Fibroblast of upper back skin (primary cell): Measurements from ENCODE around the gene TNRC18.
"Not testable (repeated sequence)": the region's sequence is repeated elsewhere in the genome, so short reads cannot be mapped to it uniquely, and the experiment has no call there.

Experiments used
- DNase-seq: peaks from one replicate; pipeline ENCODE4 v3.0.0-alpha.2; 2013

TNRC18 gene

GRCh38 chr7:5423306-5423975 is at the start of gene TNRC18:
Gene TNRC18 (minus strand): TSS chr7:5423834. CDS start chr7:5421246, 2,588 bp downstream.
- DNase-seq, result no peak

- DNase-seq, result no peak
Measured at GRCh38 chr7:5472432-5473315, 49.0 kb upstream of the TNRC18 start.

GRCh38 chr7:5471623-5472022 is 48.0 kb upstream of the TNRC18 start:
- not testable (repeated sequence) for DNase-seq

GRCh38 chr7:5470816-5471215 is 47.2 kb upstream of the TNRC18 start:
- DNase-seq, result no peak

GRCh38 chr7:5470167-5470532 is 46.5 kb upstream of the TNRC18 start:
- DNase-seq, result no peak

- no peak for DNase-seq
Measured at GRCh38 chr7:5469375-5470166, 45.9 kb upstream of the TNRC18 start.

- no peak for DNase-seq
Measured at GRCh38 chr7:5467645-5468044, 44.0 kb upstream of the TNRC18 start.

GRCh38 chr7:5466551-5466950 is 42.9 kb upstream of the TNRC18 start:
- DNase-seq, result no peak

- no peak for DNase-seq
Measured at GRCh38 chr7:5463031-5463430, 39.4 kb upstream of the TNRC18 start.

- DNase-seq, result no peak
Measured at GRCh38 chr7:5462216-5462615, 38.6 kb upstream of the TNRC18 start.

GRCh38 chr7:5458921-5459480 is 35.4 kb upstream of the TNRC18 start:
- DNase-seq, result no peak

GRCh38 chr7:5457245-5457735 is 33.7 kb upstream of the TNRC18 start:
- no peak for DNase-seq

GRCh38 chr7:5456409-5456808 is 32.8 kb upstream of the TNRC18 start:
- DNase-seq, result no peak

- no peak for DNase-seq
Measured at GRCh38 chr7:5455581-5456219, 32.1 kb upstream of the TNRC18 start.

- DNase-seq, result no peak
Measured at GRCh38 chr7:5455175-5455574, 31.5 kb upstream of the TNRC18 start.

GRCh38 chr7:5454485-5454884 is 30.9 kb upstream of the TNRC18 start:
- no peak for DNase-seq

GRCh38 chr7:5453566-5454075 is 30.0 kb upstream of the TNRC18 start:
- DNase-seq, result no peak

GRCh38 chr7:5452937-5453540 is 29.4 kb upstream of the TNRC18 start:
- DNase-seq, result peak; percentile 68

- DNase-seq, result no peak
Measured at GRCh38 chr7:5452470-5452899, 28.9 kb upstream of the TNRC18 start.

- DNase-seq, result no peak
Measured at GRCh38 chr7:5451391-5451790, 27.8 kb upstream of the TNRC18 start.

GRCh38 chr7:5450549-5451327 is 27.1 kb upstream of the TNRC18 start:
- DNase-seq, result peak; percentile 48
